Ammon's horn (tissue), 1 donor: ENCODE data around the gene NME5.

Experiments used
- DNase-seq: peaks from one replicate; pipeline ENCODE4 v3.0.0-alpha.2; 2016; ENCODE audit warnings: low spot score

NME5 gene

DNA sequence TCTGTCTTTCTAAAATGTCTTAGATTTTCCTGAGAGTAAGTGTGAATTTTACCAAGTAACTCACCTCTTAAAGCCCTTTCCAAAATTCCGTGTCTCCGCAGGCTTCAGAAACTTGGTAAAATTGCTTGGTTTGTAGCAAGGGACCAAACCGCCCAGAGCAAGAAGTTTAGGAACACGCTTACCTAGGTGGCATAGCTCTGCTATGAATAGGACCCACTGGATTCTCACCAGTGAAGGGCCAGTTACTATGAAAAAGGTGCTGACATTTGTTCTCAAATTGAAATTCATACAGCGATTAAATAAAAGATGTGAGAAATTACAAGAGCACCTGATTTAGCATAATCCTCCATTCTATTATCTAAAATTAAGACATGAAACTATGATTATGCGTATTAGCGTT lies 6.7 kb downstream of the NME5 start:
- no peak for DNase-seq

- no peak for DNase-seq
These were observed 9.9 kb downstream of the NME5 start for GRCh38 chr5:138129347-138129746.

- DNase-seq = no peak
These were observed 10.9 kb downstream of the NME5 start for GRCh38 chr5:138128334-138128733.

- DNase-seq = no peak
These were observed 24.0 kb downstream of the NME5 start for GRCh38 chr5:138115254-138115653.

GRCh38 chr5:138111937-138112336 lies 27.3 kb downstream of the NME5 start:
- no peak for DNase-seq

GRCh38 chr5:138111181-138111580 lies 28.0 kb downstream of the NME5 start:
- DNase-seq = no peak

DNA sequence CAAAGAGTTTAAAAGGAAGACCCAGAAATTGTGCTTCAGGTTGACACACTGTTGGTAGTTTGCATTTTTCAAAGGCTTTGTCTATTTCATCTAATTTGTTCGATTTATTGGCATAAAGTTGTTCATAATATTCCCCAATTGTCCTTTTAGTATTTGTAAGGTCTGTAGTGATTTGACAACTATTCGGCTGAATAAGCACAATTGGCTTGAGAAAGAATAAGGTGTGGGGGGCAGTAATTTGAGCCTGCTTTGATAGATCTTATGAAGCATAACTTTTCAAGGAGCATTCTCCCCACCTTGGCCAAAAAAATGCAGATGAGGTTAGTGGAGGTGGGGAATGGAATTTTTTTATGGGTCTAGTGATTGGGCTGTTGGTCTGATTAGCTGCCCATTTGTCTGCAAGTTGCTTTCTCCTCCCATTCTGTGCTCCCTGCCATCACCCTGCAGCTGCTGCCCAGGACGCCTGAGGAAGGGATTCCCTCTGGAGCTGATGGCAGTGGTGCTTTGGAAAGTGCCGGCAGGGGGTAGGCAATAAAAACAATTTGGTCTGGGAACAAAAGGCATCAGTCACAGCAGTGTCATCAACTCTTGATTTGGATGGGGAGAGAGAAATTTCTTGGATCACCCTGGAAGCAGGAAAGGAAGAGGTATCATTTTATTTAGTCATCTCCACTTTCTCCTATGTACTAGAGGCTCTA lies 28.8 kb downstream of the NME5 start:
- no peak for DNase-seq

DNA sequence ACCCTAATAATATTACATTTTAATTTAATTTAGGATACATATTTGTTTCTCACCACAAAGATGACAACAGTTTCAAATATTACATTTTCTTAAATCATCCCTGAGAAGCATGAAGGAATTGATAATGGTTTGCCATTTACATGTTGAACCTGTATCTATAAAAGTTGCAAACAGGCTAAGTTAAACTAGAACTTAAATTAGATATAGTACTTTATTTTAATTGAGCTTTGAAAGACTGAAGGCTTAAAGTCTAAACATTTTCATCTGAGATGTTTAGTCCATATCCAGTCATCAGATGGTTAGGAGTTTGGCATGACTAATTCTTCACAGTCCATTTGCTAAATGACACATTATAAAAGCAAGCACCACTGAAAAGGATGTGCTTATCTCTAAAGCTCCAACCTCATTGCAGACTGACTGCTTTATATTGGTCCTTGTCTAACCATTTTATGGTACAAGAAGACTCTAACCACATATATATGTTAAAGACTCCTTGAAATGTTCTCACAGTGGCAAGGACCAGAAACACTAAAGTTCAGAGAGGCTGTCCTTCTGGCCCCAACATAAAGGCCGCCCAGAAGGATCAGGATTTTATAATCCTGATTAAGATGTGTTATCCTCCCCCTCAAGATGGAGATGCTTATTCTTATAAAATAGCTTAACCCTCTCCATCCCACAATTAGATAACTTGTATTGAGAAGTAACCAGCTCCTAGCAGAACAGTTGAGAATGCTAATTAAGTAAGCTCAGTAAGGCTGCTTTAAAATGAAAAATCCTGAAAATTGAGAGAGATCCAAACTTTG lies 29.6 kb downstream of the NME5 start:
- no peak for DNase-seq

GRCh38 chr5:138107213-138107612 lies 32.0 kb downstream of the NME5 start:
- no peak for DNase-seq

DNA sequence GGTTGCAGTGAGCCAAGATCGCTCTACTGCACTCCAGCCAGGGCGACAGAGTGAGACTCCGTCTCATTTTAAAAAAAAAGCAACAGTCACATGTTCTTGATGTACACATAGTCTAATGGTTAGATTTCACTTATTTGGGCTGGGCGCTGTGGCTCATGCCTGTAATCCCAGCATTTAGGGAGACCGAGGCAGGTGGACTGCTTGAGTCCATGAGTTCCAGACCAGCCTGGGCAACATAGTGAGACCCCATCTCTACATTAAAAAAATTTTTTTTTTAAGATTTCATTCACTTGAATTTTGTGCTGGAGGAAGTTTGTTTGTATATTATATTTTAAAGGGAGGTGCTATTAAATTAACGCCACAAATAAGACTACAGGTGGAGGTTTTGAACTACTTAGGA lies 33.5 kb downstream of the NME5 start:
- DNase-seq = no peak

DNA sequence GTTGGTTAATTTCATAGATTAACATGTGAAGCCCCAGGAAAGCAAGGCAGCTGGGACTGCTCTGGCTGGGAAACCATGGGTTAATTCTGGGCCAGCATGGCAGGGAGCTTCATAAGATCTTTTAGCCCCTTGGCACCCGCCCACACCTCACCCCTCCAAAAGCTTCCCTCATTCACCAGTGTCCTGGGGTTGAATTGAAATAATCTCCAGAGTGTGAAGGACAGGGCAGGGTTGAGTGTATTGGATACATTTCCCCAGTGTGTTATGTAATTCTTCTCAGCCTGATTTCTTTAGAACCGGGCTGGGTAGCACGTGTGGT lies 36.0 kb downstream of the NME5 start:
- DNase-seq = no peak

DNA sequence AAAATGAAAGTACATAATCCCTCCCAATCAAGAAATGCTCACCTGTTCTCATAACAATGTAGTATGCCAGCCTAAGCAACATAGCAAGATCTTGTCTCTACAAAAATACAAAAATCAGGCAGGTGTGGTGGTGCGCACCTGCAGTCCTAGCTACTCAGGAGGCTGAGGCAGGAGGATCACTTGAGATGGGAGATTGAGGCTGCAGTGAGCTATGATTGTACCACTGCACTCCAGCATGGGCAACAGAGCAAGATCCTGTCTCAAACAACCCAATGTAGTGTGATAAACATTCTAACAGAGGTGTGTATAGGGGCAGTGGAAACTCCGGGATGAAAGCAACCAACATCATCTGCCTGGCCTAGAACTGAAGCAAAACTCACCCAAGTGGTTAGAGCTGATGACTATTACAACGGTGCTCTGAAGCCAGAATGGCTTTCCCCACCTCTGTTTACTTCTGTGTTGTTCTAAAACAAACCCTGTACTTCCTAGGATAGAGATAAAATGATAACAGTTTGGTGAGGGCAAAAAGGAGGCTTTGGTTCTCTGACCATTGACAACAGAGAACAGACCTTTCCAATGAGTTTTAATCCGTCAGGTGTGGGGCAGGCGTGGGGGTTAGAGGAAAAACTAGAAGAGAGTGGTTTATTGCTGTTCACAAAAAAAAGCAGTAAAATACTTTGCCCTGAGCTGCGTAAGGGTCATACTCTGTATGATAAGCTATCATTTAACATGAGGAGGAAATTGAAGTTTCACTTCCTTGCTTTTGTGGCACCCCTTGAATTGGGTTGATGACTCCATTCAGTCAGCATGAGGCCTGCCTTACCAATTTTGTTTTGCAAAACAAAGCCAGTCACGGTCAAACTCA lies 36.5 kb downstream of the NME5 start:
- DNase-seq = no peak

GRCh38 chr5:138096997-138097828 lies 42.0 kb downstream of the NME5 start:
- no peak for DNase-seq

DNA sequence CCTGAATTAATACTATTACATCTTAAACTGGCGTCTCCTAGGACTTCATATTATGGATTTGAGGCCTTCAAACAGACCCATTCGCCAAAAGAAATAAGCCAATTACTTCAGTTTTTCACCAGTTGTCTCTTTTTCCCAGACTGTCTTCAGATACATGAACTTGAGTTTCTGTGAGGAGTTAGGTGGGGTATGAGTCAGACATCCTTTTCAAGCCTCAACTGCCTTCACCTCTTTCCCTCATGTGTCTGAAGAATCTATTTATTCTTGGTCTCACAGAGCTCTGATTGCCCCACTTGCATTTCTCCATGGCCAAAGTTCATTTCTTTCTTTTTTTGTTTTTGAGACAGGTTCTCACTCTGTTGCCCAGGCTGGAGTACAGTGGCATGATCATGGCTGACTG lies 42.9 kb downstream of the NME5 start:
- no peak for DNase-seq

DNA sequence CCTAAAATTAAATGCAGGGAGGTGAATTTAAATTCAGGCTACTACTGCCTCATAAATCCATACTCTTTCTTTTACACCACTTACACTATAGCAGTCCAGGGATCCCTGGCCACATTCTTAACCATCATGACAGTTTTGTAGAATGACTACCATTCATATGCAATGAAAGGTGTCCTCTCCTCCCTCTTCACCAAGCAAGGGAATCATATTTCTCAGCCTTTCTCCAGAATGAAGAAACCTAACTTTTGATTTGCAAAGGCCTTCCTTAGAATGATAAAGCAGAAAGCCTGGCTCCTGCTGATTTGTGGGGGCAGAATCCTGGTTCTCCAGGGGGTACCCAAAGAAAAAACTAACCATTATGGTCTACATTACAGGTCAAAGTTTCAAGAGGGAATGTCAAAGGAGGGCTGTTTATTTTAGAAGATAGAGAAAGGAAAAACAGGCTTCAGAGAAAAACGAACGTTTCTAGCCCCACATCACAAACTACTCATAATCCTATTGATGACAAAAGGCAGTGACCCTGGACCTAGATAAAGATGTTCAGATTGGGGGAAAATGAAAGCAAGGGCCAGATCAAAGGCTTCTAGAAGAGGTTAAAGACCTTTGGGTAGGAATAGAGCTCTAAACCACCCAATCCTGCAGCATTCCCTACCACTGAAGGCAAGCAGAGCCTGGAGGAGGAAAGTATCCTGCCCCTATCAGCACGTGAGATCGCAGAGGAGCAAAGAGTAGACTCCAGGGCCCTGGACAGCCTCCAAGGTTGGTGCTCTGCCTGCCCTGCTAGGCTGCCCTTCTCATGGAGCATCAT lies 43.9 kb downstream of the NME5 start:
- DNase-seq = no peak

DNA sequence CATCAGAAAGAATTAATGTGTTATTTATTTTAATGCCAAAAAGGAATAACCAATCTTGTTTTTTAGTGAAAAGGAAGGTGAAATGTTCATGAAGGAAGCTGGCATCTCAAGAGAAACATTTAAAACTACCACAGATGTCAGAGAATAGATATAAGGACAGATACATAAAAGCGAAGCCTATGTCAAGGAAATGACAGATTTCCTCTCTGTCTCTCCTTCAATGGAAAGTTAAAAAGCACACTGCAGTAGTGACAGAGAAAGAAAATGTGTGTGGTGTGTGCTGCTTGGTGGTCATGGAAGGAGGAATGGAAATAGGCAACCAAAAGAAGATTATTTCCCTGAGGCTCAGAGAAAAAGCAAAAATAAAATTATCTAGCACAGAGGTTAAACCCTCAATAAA lies 46.2 kb downstream of the NME5 start:
- DNase-seq = no peak

DNA sequence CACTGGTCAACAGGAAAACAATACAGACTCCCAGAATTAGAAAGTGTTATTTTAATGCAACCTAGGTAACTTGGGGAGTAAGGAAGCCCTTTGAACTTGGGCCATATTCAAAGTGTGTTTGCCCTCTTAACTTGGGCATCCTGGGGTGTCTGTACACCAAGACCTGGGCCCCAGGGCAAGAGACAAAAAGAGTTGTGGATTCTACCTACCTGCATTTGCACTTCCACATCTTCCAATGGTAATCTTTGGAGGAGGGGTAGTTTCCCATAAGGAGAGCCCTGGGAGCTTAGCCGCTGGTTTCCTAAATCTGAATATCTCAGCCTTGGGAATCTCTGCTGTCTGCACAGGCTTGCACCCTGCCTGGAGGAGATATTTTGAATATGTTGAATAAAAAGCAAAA lies 46.9 kb downstream of the NME5 start:
- DNase-seq = no peak

GRCh38 chr5:138091685-138092084 lies 47.5 kb downstream of the NME5 start:
- no peak for DNase-seq

- no peak for DNase-seq
These were observed 55.5 kb downstream of the NME5 start, which contains the start of gene WNT8A for GRCh38 chr5:138083702-138084101. Gene WNT8A (plus strand): TSS chr5:138084033. CDS start chr5:138084128, 95 bp downstream.

- DNase-seq = no peak
These were observed 57.2 kb downstream of the NME5 start for GRCh38 chr5:138082033-138082432.
